ENCODE results near the gene OXLD1.

- TF ChIP-seq CTCF (IDR thresholded peaks at IDR 0.05) (no peak), POLR2A (IDR thresholded peaks at IDR 0.05) (no peak), EP300 (IDR thresholded peaks at IDR 0.05) (no peak)
These were observed 42.4 kb upstream of the OXLD1 start for GRCh38 chr17:81708739-81709185.
